DLD1 (cell line): ENCODE data around the gene NUP107.

ENCODE experiments used
- in situ Hi-C: cut with HindIII; loops from 2 replicates; pipeline ENCODE4 v1.10.0; 2017; ENCODE audit warnings: low sequenced_read_pairs

The NUP107 gene

GRCh38 chr12:68772714-68773113 lies 85.9 kb downstream of the NUP107 start:
- in situ Hi-C loops = no loop called here

GRCh38 chr12:68773582-68773981 lies 86.8 kb downstream of the NUP107 start:
- in situ Hi-C loops = no loop called here

GRCh38 chr12:68775121-68775630 lies 88.4 kb downstream of the NUP107 start:
- in situ Hi-C loops = no loop called here

- in situ Hi-C loops = no loop called here
Observed at GRCh38 chr12:68776976-68777610, 90.3 kb downstream of the NUP107 start.

GRCh38 chr12:68779280-68779679 lies 92.5 kb downstream of the NUP107 start:
- in situ Hi-C loops = no loop called here

- in situ Hi-C loops = no loop called here
Observed at GRCh38 chr12:68780731-68781130, 94.0 kb downstream of the NUP107 start.

- in situ Hi-C loops = no loop called here
Observed at GRCh38 chr12:68781728-68782127, 95.0 kb downstream of the NUP107 start.

DNA sequence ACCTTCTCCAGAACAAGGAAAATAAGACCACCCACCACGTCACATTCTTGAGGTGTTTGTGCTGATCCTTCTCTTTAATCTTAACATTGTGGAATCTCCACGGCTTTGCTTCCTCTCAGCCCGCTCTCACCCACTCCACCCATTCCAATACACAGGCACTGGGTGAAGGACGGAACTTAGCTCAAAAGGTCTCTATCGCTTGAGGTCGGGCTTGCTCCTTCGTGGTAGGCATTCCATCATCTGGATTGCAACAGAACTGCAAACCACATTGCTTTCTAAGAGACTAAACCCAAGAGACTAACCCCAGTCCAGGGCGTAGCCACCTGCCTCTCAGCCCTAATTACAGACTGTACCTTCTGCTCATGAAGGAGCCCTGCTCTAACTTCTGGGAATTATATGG lies 97.2 kb downstream of the NUP107 start:
- in situ Hi-C loops = no loop called here

DNA sequence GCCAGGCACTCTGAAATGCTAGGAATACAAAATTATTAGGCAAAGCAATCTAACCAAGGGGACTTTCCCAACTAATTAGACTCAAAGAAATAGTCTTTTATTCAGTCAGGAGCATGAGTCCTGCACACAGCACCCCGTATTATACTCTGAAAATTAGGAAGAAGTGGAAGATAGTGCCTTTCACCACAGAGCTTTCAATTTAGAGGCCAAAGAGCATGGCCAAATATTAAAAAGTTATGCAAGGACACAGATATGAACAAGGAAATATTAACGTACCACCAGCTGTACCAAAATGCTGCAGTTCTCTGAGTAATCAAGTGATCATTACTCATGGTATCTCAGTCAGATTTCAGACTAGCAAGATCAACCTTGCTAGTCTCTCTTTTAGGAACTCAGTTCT lies 98.6 kb downstream of the NUP107 start:
- in situ Hi-C loops = no loop called here

DNA sequence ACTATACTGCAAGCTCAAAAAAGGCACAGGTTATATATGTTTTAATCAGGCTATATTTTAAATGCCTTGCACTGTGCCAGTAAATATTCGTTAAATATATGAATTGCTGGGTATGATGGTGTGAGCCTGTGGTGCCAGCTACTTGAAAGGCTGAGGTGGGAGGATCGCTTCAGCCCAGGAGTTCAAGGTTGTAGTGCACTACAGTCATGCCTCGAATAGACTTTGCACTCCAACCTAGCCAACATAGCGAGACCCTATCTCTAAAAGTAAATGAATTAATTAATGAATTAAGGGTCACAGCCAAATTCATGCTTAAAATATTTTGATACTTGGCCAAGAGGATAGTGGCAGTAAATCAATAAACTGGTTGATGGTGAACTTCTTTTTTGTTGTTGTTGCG lies 99.0 kb downstream of the NUP107 start:
- in situ Hi-C loops = no loop called here

- in situ Hi-C loops = no loop called here
Observed at GRCh38 chr12:68786929-68787328, 100.2 kb downstream of the NUP107 start.

DNA sequence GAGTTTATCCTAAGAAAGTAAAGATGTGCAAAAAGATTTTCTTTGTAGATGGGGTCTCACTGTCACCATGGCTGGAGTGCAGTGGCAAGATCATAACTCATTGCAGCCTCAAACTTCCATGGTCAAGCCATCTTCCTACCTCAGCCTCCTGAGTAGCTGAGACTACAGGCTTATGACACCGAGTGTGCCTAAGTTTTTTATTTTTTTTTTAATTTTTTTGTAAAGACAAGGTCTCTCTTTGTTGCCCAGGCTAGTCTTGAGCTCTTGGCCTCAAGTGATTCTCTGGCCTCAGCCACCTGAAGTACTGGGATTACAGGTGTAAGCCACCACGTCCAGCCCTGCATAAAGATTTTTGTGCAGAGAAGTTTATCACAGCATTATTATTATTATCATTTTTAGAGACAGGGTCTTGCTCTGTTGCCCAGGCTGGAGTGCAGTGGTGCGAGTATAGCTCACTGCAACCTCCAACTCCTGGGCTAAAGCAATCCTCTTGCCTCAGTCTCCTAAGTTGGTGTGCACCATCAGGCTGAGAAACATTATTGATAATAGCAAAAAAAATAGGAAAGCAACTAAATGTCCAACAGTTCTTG lies 101.9 kb downstream of the NUP107 start:
- in situ Hi-C loops = no loop called here

GRCh38 chr12:68789144-68789878 lies 102.5 kb downstream of the NUP107 start:
- in situ Hi-C loops = no loop called here

DNA sequence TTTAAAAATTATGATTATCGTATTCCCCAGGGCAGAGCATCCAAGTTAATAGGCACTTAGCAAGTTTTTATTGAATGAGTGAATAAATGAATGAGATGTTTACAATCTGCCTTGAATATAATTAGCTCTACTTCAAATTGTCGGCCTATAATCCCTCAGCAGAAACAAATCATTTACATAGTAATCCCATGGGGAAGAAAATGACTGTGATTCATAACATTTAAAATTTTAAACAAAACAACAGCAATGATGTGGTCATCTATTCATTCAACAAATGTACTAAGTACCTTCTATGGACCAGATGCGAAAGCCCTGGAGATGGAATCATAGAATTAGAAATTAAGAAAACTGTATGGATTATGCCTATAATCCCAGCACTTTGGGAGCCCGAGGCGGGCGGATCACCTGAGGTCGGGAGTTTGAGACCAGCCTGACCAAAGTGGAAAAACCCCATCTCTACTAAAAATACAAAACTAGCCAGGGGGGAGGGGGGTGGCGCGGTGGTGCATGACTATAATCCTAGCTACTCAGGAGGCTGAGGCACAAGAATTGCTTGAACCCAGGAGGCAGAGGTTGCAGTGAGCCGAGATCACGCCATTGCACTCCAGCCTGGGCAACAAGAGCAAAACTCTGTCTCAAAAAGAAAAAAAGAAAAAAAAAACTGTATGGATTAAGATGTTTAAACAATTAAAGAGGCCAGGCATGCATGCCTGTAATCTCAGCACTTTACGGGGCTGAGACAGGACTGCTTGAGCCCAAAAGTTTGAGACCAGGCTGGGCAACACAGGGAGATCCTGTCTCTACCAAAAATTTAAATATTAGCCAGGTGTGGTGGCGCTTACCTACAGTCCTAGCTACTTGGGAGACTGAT lies 103.5 kb downstream of the NUP107 start:
- in situ Hi-C loops = no loop called here

GRCh38 chr12:68790952-68791234 lies 104.1 kb downstream of the NUP107 start:
- in situ Hi-C loops = no loop called here

DNA sequence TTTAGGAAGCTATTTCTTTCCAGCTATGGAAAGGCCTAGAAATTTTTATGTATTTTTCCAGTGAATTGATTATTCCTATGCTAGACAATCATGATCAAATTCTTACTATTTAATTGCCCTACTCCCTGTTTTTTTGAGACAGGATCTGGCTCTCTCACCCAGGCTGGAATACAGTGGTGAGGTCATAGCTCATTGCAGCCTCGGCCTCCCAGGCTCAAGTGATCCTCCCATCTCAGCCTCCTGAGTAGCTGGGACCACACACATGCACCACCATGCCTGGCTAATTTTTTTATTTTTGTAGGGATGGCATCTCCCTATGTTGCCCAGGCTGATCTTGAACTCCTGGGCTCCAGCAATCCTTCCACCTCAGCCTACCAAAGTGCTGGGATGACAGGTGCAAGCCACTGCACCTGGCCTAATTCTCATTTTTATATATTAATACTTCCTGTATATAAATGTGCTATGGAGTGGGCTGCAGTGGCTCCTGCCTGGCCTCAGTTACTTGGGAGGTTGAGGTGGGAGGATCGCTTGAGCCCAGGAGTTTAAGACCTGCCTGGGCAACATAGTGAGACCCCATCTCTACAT lies 105.2 kb downstream of the NUP107 start:
- in situ Hi-C loops = no loop called here

DNA sequence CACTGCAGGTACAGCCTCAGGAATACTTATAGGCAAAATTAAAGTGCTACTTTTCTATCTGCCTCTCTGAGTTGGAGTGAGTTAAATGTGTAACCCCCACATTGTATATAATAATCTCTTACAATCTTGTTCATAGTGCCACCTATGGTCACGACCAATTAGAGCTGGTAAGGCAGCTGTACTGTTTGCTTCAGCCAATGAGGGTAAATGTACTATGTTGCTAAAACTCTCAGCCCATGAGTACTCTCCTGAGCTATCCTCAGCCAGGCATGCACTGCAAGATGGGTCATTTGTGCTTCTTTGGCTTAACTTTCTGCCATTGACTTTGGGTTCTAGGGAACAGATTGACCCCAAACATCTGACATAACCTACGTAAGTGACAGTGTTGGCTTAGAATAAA lies 106.2 kb downstream of the NUP107 start:
- in situ Hi-C loops = no loop called here

DNA sequence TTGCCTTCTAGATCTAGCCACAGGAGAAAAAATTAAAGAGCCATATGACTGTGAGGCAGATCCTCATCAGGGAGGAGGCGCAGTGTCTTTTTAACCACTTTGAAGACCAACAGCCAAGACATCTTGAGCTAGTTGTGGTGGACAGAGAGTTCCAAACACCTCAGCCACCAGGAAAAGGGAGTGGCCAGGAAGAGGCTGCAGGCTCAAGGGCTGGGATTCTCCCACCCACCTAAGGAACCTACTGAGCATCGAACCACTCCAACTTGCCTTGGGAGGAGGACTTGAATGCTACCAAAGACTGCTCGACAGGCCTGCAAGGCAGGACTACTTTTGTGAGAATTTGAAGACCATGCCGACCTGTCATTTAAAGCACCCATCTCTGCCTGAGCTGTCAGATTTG lies 106.7 kb downstream of the NUP107 start:
- in situ Hi-C loops = no loop called here

GRCh38 chr12:68793975-68794652 lies 107.3 kb downstream of the NUP107 start:
- in situ Hi-C loops = no loop called here

GRCh38 chr12:68794653-68795251 lies 108.0 kb downstream of the NUP107 start:
- in situ Hi-C loops = no loop called here
